Measurements from ENCODE around the gene TGIF2LX. TPM values are rescaled to one million over a fixed set of nuclear protein-coding genes. Genes with fewer than 3 reads are reported as not detected.
"Not testable (repeated sequence)": the region's sequence is repeated elsewhere in the genome, so short reads cannot be mapped to it uniquely, and the experiment has no call there.

The TGIF2LX gene
- total RNA-seq, result not detected

DNA sequence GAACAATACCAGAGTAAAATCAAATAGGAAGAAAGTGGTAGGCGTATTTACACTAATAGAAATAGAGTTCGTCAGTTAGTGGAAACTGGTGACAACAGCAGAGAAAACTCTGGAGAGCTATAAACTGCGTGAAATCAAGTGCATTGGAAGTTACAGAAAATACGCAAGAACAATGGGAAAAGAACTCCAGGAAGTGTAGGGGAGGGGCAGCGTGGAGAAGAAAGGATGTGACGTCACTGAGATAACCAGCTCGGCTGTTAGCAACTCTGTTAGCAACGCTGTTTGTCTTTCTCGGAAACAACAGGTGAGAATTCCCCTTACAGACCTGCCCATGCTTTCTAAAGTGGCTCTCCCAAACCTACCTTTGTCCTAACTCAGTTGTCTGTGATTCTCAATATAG lies at the start of gene TGIF2LX:
Gene TGIF2LX (plus strand): TSS at position 244 of the 400 bp plus-strand sequence. CDS start 178 bp downstream, outside the sequence.
- DNase-seq, result not testable (repeated sequence)

DNA sequence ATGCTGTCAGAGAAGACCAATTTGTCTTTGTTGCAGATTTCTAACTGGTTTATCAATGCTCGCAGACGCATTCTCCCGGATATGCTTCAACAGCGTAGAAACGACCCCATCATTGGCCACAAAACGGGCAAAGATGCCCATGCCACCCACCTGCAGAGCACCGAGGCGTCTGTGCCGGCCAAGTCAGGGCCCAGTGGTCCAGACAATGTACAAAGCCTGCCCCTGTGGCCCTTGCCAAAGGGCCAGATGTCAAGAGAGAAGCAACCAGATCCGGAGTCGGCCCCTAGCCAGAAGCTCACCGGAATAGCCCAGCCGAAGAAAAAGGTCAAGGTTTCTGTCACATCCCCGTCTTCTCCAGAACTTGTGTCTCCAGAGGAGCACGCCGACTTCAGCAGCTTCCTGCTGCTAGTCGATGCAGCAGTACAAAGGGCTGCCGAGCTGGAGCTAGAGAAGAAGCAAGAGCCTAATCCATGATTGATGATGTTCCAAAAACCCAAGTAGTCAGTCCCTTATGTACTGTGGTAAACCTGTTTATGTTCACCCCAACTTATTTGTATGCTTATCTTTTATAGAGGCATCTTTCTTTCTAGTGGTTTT lies 728 bp downstream of the TGIF2LX start:
- not testable (repeated sequence) for DNase-seq

DNA sequence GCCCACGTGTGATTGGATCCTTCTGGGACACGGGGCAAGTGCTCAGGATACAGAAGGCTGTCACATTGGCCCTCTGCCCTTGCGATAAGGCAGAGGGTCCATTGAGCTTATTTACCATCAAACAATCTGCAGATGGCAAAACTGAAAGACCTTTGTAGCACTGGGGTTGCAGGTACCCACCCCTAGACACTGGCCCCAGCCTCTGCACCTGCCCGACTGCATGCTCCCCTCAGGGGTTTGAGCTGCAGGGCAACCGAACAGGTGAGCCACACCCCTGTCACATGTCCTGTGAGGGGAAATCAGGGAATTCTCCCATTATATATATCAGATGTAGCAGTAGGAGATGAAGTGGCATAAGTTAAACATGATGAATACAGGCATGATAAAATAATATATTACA lies 21.4 kb downstream of the TGIF2LX start:
- DNase-seq, result not testable (repeated sequence)

DNA sequence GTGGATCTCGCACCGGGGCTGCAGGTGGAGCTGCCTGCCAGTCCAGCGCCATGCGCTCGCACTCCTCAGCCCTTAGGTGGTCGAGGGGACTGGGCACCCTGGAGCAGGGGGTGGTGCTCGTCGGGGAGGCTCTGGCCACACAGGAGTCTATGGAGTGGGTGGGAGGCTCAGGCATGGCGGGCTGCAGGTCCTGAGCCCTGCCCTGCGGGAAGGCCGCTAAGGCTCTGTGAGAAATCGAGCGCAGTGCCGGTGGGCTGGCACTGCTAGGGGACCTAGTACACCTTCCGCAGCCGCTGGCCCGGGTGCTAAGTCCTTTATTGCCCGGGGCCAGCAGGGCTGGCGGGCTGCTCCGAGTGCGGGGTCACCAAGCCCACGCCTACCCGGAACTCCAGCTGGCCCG lies 43.9 kb downstream of the TGIF2LX start:
- not testable (repeated sequence) for DNase-seq
